MV-4-11 (cell line): Measurements from ENCODE around the gene MTX3.

Experiments
- DNase-seq: peaks from one replicate; lab custom pipeline; 2025; lab: John Stamatoyannopoulos, UW

The MTX3 gene

GRCh38 chr5:79983618-79984017, 7.4 kb downstream of the MTX3 start:
- peak; percentile 90 for DNase-seq

DNA sequence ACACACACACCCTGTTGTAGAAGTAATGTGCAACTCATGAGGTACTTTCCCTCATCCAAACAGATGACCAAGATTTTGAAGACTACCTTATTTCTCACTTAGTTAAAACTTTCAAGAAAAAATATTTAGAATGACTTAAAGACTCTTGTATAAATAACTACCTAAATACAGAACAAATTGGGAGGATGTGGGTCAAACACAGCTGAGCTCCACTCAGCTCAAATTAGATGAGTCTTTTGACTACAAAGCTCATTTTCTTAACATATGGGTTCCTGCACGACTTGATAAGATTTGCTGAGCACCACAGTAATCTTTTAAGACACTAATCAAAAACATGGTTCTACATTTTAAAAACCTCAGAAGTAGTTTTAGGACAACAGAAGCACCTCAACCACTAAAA, 8.9 kb downstream of the MTX3 start:
- no peak for DNase-seq

- DNase-seq, result no peak
These were observed 14.1 kb downstream of the MTX3 start for GRCh38 chr5:79976759-79977515.

GRCh38 chr5:79975422-79975821, 15.6 kb downstream of the MTX3 start:
- no peak for DNase-seq

- DNase-seq, result no peak
These were observed 16.2 kb downstream of the MTX3 start for GRCh38 chr5:79974886-79975285.

DNA sequence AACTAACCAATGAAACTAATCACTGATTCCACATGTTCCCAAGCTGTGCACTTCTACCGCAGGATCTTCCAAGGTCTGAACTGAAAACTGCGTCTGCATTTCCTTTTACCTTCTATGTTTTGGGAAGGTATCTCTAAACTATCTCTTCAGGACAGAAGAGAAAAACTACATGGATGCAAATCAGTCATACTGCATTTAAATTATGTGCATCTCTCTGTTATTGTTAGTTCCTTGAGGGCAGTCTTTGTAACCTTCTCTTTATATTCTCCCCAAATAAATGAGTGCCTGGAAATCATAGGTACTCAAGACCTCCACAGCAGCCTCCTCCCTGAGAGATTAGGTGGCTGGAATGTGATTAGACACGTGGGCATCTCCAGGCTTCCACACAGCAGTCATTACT, 17.1 kb downstream of the MTX3 start:
- DNase-seq, result no peak

GRCh38 chr5:79973511-79973910, 17.6 kb downstream of the MTX3 start:
- DNase-seq, result peak; percentile 11

GRCh38 chr5:79971156-79971555, 19.9 kb downstream of the MTX3 start:
- no peak for DNase-seq

DNA sequence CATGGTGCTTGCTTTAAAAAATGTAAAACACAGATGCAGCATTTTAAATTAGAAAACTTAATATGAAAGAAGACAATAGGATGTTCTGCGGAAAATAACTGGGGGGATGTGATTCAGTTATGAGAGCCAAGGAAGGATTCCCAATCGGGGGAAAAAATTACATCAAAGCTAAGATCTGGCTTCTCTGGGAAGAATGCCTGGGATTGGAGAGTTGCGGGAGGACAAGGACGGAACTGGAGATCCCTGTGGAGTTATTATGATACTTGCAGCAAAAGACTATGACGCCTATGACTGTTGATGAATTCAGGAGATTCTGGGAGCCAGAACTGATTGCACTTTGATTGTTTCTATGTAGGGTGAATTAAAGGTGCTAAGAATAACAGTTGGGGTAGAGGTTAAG, 24.6 kb downstream of the MTX3 start:
- no peak for DNase-seq

- no peak for DNase-seq
These were observed 26.9 kb downstream of the MTX3 start for GRCh38 chr5:79964136-79964535.

- DNase-seq, result no peak
These were observed 27.6 kb downstream of the MTX3 start for GRCh38 chr5:79963261-79964061.

DNA sequence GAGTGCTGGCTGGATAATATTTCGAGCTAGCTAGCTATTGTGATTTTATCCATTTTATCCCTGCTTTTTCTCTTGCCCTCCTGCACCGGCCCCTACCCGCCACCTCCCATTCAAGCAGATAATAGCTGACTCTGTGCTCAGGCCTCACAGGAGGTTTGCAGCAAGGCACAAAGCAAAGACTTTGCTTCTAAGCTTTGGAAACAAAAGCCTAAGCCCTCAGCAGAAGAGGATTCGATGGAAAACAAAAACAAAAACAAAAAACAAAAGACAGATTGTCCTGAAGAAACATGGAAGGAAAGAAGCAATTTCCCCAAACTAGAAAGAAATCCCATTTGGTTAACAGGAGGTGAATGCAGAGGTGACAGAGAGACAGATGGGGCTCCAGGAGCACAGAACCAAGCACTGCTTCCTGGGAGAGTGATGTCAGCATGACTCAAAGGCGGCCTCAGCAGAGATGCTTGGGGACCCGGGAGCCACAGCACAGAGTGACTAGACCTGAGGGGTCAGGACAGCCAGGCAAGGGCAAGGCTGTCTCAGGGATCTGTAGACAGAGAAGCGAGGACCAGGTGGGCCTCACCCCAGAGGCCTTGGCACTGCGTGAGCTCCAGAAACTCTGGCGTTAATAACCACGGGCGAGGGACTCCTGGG, 28.4 kb downstream of the MTX3 start:
- DNase-seq, result no peak

DNA sequence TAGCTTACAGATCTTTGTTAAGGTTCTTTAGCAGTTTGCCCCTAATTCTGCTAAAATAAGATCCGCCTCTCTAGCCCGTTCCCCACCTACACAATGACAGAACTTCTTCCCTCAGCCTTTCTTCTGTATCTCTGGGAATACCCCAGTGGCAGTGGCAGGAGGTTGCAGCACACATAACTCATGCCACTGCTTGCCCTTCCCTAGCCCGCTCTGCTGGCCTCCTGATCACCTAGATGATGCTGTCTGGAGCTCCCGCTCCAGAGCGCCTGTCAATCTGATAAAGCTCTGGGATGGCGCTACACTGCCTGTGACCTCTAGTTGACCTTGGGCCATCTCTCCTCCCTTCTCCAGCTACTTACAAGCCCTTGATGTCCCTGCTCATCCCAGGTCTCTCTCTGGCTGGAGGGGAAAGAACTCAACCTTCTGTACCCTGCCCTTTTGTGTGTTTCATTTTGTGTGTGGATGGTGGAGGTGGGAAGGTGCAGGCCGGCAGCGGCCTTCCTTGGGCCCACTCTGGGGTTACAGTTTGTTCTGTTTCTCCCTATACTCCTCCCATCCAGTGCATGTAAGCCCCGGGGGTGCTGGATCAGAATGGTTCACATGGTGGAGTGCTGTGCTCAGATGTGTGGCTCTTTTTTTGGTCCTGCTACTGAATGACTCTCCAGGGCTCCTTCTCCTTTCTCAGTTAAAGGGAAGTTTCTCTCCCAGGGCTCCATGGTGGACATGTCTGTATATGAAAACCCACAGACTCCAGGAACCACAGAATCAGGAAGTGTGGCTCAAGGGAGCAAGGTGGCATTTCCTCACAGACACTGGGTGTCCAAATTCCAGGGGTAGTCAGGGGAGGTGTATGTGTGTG, 29.1 kb downstream of the MTX3 start:
- peak; percentile 80 for DNase-seq

GRCh38 chr5:79959407-79959806, 31.7 kb downstream of the MTX3 start:
- DNase-seq, result peak; percentile 55

GRCh38 chr5:79955941-79956670, 35.0 kb downstream of the MTX3 start:
- no peak for DNase-seq

DNA sequence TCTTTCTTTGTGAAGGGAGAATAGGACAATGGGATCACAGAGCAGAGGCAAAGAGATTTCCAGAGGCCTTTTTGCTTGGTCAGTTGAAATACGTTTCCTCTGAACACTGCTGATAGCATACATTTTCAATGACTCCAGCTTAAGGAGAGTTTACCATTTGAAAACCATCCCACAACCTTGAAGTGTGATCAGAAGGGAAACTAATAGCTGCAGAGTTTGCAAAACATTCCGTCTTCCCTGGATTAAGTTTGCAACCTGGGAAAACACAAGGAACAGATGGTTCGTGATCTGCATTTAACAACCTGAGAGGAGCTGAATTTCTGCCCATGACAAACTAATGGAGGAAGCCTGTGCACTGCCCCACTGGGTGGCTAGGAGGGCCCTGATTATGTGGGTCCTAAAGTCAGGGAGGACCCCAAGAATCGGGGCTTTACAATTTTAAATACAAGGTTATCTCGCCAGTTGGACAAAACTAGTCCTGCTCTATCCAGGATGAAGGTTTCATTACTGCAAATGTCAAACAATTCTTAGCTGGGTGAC, 35.6 kb downstream of the MTX3 start:
- no peak for DNase-seq

GRCh38 chr5:79954620-79955019, 36.4 kb downstream of the MTX3 start:
- DNase-seq, result no peak

GRCh38 chr5:79947567-79947966, 43.5 kb downstream of the MTX3 start:
- DNase-seq, result no peak

- no peak for DNase-seq
These were observed 52.6 kb downstream of the MTX3 start for GRCh38 chr5:79938468-79938867.

DNA sequence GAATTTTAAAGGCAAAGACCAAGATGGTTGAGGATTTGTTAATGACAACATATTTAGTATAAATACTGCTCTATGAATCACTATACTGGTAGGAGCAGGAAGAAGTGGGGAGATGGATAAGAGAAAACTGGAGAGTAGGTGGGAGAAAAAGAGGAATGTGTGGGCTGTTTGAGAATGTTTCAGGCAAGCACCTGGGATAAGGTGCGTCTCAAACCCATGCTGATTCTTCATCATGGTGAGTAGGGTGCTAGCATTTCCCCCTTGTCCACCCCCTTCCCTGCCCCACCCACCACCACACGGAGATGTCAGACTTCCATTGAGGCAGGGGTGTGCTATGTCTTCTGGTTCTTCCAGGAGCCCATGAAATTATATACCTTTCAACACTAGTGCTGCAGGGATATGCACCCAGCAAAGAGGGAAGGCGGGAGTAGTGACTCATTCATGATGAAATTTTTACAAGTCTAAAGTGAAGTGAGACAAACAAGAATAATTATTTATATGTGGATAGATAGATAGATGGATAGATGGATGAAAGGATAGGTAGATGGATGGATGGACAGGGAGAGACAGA, 54.3 kb downstream of the MTX3 start:
- DNase-seq, result peak; percentile 11
